ENCODE data around the gene SMOC2. TPM values are rescaled to one million over a fixed set of nuclear protein-coding genes. Genes with fewer than 3 reads are reported as not detected.
"Not testable (repeated sequence)": the region's sequence is repeated elsewhere in the genome, so short reads cannot be mapped to it uniquely, and the experiment has no call there.

The SMOC2 gene
- polyA plus RNA-seq, 3 donors: not detected

GRCh38 chr6:168570211-168570610 lies 129.2 kb downstream of the SMOC2 start:
- no peak for TF ChIP-seq CTCF (IDR thresholded peaks at IDR 0.05)
- Histone ChIP-seq H3K27me3 (ENCODE audit: control insufficient read depth in 2 of 2, insufficient read depth in 2 of 2, low read length in 2 of 2) (no peaks in the 10 kb centered on the region), H3K4me1 (ENCODE audit: control insufficient read depth in 1 of 2, insufficient read depth in 2 of 2, low read length in 2 of 2) (no peaks in the 10 kb centered on the region), H3K36me3 (replicated peaks in 1 of 2; ENCODE audit: control insufficient read depth in 1 of 2, insufficient read depth in 2 of 2, low read length in 2 of 2) (no peaks in the 10 kb centered on the region), H3K9ac (ENCODE audit: insufficient read depth, low read length, poor library complexity, severe bottlenecking) (no peak overlapping the region), H4K20me1 (ENCODE audit: insufficient read depth, low read length) (no peaks in the 10 kb centered on the region), H3K27ac (ENCODE audit: low read depth in 1 of 2, low read length in 2 of 2) (no peak overlapping the region), H3K4me3 (replicated peaks in 1 of 3; ENCODE audit: low read depth in 2 of 3, low read length in 3 of 3) (no peak overlapping the region), H3K79me2 (ENCODE audit: insufficient read depth, low read length) (no peaks in the 10 kb centered on the region), H3K4me2 (replicated peaks; ENCODE audit: extremely low read depth, low read length, poor library complexity, severe bottlenecking) (no peak overlapping the region), H2AFZ (ENCODE audit: insufficient read depth, low read depth, low read length, poor library complexity, severe bottlenecking) (no peak overlapping the region), H3K9me3 (replicated peaks in 1 of 2; ENCODE audit: control insufficient read depth in 1 of 2, insufficient read depth in 1 of 2, low read length in 2 of 2) (peaks cover 0 to 22% of the 10 kb centered on the region in 2 donors)
- Mint-ChIP-seq H3K27ac (no peak overlapping the region), H3K4me1 (no peaks in the 10 kb centered on the region), H3K36me3 (no peaks in the 10 kb centered on the region), H3K4me3 (no peak overlapping the region), H3K27me3 (ENCODE audit: low read depth in 3 of 3) (peaks cover 0 to 2% (median 2%) of the 10 kb centered on the region in 3 donors), H3K9me3 (peaks cover 0 to 13% (median 7%) of the 10 kb centered on the region in 7 donors)
- intact Hi-C loops (cut with micrococcal nuclease): no loop called here
- DNase-seq: no peak
- WGBS (ENCODE audit: insufficient coverage): 80% methylated on average over 6 of the region's 11 CpGs

- no peaks in the 10 kb centered on the region for H4K20me1 ChIP-seq (ENCODE audit: insufficient read depth, low read length)
- no peak overlapping the region for H3K27ac ChIP-seq (ENCODE audit: low read depth in 1 of 2, low read length in 2 of 2)
- WGBS (ENCODE audit: insufficient coverage): 93% methylated on average over 5 of the region's 19 CpGs
- H3K4me1 ChIP-seq (ENCODE audit: control insufficient read depth in 1 of 2, insufficient read depth in 2 of 2, low read length in 2 of 2): no peaks in the 10 kb centered on the region
- no peak overlapping the region for H3K4me2 ChIP-seq (replicated peaks; ENCODE audit: extremely low read depth, low read length, poor library complexity, severe bottlenecking)
- H3K79me2 ChIP-seq (ENCODE audit: insufficient read depth, low read length): no peaks in the 10 kb centered on the region
- no peak overlapping the region for H2AFZ ChIP-seq (ENCODE audit: insufficient read depth, low read depth, low read length, poor library complexity, severe bottlenecking)
- H3K36me3 ChIP-seq (replicated peaks in 1 of 2; ENCODE audit: control insufficient read depth in 1 of 2, insufficient read depth in 2 of 2, low read length in 2 of 2): no peaks in the 10 kb centered on the region
- H3K9ac ChIP-seq (ENCODE audit: insufficient read depth, low read length, poor library complexity, severe bottlenecking): no peak overlapping the region
- DNase-seq: no peak
- no peak for TF ChIP-seq CTCF (IDR thresholded peaks at IDR 0.05)
- H3K27ac Mint-ChIP-seq: no peak overlapping the region
- H3K27me3 Mint-ChIP-seq (ENCODE audit: low read depth in 3 of 3): peaks cover 0 to 4% (median 2%) of the 10 kb centered on the region in 3 donors
- H3K9me3 ChIP-seq (replicated peaks in 1 of 2; ENCODE audit: control insufficient read depth in 1 of 2, insufficient read depth in 1 of 2, low read length in 2 of 2): peaks cover 0 to 27% of the 10 kb centered on the region in 2 donors
- intact Hi-C loops (cut with micrococcal nuclease): no loop called here
- peaks cover 2 to 13% (median 7%) of the 10 kb centered on the region in 7 donors for H3K9me3 Mint-ChIP-seq
- no peaks in the 10 kb centered on the region for H3K27me3 ChIP-seq (ENCODE audit: control insufficient read depth in 2 of 2, insufficient read depth in 2 of 2, low read length in 2 of 2)
- H3K4me1 Mint-ChIP-seq: no peaks in the 10 kb centered on the region
- no peak overlapping the region for H3K4me3 Mint-ChIP-seq
- H3K4me3 ChIP-seq (replicated peaks in 1 of 3; ENCODE audit: low read depth in 2 of 3, low read length in 3 of 3): no peak overlapping the region
- no peaks in the 10 kb centered on the region for H3K36me3 Mint-ChIP-seq
Measured at GRCh38 chr6:168571268-168571667, 130.3 kb downstream of the SMOC2 start.

GRCh38 chr6:168573276-168573835 lies 132.4 kb downstream of the SMOC2 start:
- H3K9ac ChIP-seq (ENCODE audit: insufficient read depth, low read length, poor library complexity, severe bottlenecking); H3K36me3 Mint-ChIP-seq; H3K4me2 ChIP-seq (replicated peaks; ENCODE audit: extremely low read depth, low read length, poor library complexity, severe bottlenecking); H3K4me1 ChIP-seq (ENCODE audit: control insufficient read depth in 1 of 2, insufficient read depth in 2 of 2, low read length in 2 of 2); H3K79me2 ChIP-seq (ENCODE audit: insufficient read depth, low read length); H3K27me3 ChIP-seq (ENCODE audit: control insufficient read depth in 2 of 2, insufficient read depth in 2 of 2, low read length in 2 of 2); H4K20me1 ChIP-seq (ENCODE audit: insufficient read depth, low read length); H3K36me3 ChIP-seq (replicated peaks in 1 of 2; ENCODE audit: control insufficient read depth in 1 of 2, insufficient read depth in 2 of 2, low read length in 2 of 2); H3K27me3 Mint-ChIP-seq (ENCODE audit: low read depth in 3 of 3); DNase-seq; H2AFZ ChIP-seq (ENCODE audit: insufficient read depth, low read depth, low read length, poor library complexity, severe bottlenecking); intact Hi-C loops (cut with micrococcal nuclease); H3K27ac ChIP-seq (ENCODE audit: low read depth in 1 of 2, low read length in 2 of 2); H3K4me3 Mint-ChIP-seq; H3K4me3 ChIP-seq (replicated peaks in 1 of 3; ENCODE audit: low read depth in 2 of 3, low read length in 3 of 3); H3K4me1 Mint-ChIP-seq; H3K27ac Mint-ChIP-seq: not testable (repeated sequence)
- 91% methylated on average over 18 of the region's 28 CpGs for WGBS (ENCODE audit: insufficient coverage)
- H3K9me3 Mint-ChIP-seq: peaks cover 2 to 13% (median 7%) of the 10 kb centered on the region in 7 donors
- H3K9me3 ChIP-seq (replicated peaks in 1 of 2; ENCODE audit: control insufficient read depth in 1 of 2, insufficient read depth in 1 of 2, low read length in 2 of 2): peaks cover 0 to 27% of the 10 kb centered on the region in 2 donors

All from CD14-positive monocyte (primary cell).